Urothelium cell line (cell line): ENCODE data around the gene HOMER2.
"Not testable (repeated sequence)": the region's sequence is repeated elsewhere in the genome, so short reads cannot be mapped to it uniquely, and the experiment has no call there.

Experiments used
- DNase-seq: peaks from one replicate; pipeline ENCODE4 v3.0.0; 2011; ENCODE audit warnings: low spot score, mixed read lengths
- FAIRE-seq: peaks from 2 replicates; lab custom pipeline; 2011; peaks lifted over from hg19 to GRCh38; lab: Jason Lieb, UNC

Gene HOMER2

DNA sequence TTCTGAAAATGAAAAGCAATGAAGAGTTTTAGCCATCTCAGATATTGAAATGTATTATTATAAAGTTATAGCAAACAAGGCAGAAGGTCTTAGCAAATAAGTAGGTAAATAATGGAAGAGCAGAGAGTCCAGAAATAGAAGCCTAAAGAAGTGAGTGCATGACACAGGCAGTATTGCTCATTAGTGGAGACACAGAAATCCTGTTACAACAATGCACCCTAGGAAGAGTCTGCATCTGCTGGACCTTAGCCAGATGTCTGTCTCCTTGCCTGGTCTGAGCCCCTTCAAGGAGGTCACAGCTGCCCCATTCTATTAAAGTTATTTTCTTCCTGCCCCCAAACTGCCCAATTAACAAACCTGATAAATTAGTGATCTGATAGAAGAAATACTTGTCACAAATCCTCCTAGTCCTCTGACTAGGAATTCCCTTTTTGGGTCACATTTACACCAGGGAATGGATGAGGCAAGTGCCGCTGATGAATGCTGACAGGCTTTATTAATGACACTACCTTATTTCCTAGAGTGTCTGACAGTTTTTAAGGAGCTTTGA lies 51.9 kb downstream of the HOMER2 start:
- DNase-seq = no peak
- FAIRE-seq = no peak

DNA sequence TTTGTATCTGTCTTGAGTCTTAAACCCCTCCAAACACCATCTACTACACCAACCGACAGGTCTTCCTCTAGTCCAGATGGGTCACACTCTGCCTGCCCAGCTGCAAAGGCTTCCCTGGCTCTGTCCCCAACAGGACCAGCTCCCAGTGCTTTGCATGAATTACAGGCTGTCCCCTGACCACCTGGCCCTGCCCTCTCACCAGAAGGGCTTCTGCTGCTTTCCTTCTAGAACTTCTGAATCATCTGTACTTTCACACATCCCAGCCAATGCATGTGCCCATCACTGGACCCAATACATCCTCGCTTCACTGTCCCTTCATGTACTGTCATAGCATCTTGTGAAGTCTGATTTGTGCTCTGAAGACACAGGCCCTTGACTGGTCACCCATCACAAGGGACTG lies 53.6 kb downstream of the HOMER2 start:
- FAIRE-seq (no peak), DNase-seq (no peak)

DNA sequence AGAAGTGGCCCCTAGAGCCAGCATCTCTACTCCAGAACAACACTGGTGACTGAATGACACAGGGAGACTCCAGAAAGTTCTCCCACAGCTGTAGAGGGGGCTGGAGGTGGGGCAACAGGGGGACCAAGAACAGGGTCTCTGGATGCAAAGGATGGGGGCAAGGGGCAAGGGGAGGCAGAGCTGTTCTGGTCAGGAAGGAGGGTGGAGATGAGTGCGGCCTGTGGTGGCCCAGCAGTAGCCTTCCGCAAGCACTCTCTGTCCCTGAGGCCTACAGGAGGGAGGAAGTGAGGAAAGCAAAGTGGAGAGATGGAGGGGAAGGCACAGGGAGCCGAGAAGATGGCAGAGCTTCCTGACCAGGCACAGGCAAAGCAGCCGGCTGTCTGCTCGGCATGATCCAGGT lies 56.5 kb downstream of the HOMER2 start:
- no peak for DNase-seq
- FAIRE-seq = no peak

GRCh38 chr15:82894971-82895520 lies 57.5 kb downstream of the HOMER2 start:
- FAIRE-seq (no peak), DNase-seq (no peak)

GRCh38 chr15:82893473-82893872 lies 59.0 kb downstream of the HOMER2 start:
- not testable (repeated sequence) for FAIRE-seq, DNase-seq

- FAIRE-seq (no peak), DNase-seq (no peak)
These were observed 59.9 kb downstream of the HOMER2 start for GRCh38 chr15:82892573-82892972.

DNA sequence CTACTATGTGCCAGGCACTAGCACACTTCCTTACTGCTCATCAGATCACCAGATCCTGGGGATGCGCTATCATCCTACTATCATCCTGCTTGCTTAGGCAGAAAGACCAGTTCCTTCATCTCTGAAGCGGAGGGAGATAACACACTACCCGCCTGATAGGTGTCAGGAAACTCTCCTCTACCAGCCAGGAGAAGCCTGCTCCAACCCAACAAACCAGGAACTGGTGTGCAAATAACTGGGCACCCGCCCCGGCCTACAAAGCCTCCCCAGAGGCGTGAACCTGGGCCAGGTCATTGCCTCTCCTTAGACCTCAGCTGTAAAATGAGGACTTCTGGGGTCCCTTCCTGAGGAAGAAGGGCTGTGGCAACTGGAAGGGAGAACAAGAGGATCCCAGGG lies 61.5 kb downstream of the HOMER2 start:
- FAIRE-seq (no peak), DNase-seq (no peak)

DNA sequence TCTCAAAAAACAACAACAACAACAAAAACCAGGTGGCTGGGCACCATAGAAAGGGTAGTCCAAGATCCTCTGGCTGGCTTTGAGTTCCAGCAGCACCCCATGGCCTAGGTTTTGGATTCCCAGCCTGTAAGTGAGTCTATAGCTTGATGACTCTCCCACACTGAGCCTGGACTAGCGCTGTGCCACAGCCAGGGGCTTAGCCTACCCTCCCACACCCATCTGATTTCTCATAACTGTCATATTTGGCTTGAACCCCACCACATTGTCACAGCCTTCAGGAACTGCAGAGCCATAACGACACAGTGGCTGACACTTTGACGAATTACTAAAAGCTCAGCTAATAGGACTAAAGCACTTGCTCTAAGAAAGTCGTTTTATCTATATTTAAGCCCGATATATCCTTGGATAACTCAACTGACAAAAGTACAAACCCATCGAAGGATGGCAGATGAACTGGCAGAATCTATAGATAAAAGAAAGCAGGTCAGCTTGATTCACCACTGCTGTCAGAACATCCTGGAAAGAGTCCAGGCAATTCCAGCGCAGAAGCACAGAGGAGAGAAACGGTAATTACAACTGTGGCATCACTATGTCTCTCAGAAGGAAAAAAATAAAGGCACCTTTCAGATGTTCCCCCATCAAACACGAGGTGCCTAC lies 62.1 kb downstream of the HOMER2 start:
- DNase-seq = no peak
- FAIRE-seq = no peak

DNA sequence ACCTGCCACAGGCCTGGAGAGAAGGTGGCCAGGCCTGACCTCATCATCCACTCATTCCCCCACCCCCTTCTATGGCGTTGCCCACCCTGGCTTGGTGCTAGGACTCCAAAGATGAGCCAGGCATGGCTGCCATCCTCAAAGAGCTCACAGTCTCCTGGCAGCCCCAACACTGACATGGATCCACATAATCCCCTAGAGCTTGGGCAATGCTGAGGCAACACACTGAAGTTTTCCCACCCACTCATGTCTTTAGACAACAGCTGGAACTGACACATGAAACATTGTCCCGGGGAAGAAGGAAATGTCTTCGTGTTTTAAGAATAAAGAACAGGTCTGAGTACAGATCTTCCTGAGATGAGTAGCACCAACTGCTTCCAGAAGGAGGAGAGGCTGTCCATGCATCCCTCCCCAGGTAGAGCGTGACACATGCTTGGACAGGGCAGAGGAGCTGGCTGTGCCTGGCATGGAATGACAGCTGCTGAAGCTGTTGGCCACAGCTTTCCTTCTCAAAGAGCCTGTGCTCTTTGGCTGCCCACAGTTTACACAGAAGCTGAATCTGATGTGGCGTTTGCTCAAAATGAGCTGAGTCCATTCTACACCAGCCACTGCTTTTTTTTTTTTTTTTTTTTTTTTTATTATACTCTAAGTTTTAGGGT lies 70.1 kb downstream of the HOMER2 start:
- FAIRE-seq (no peak), DNase-seq (no peak)

DNA sequence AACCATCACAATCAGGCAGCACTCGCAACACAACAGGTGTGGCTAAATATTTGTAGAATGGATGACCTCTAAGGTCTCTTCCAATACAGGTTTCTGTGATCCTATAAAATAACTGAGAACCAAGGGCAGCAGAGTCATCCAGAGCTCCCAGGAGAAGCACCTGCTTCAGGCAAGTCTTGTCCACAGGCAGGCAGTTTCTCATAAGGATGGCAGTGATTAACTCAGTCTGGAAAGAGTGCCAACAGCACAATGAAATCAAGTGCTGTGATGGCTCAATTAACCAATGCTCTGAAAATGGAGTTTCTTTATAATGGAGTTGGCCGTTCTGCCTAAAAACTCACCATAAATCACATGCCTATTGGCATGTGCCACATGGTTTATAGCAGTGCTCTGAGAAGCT lies 70.8 kb downstream of the HOMER2 start:
- DNase-seq (no peak), FAIRE-seq (no peak)

GRCh38 chr15:82880704-82881103 lies 71.8 kb downstream of the HOMER2 start:
- FAIRE-seq (no peak), DNase-seq (no peak)

DNA sequence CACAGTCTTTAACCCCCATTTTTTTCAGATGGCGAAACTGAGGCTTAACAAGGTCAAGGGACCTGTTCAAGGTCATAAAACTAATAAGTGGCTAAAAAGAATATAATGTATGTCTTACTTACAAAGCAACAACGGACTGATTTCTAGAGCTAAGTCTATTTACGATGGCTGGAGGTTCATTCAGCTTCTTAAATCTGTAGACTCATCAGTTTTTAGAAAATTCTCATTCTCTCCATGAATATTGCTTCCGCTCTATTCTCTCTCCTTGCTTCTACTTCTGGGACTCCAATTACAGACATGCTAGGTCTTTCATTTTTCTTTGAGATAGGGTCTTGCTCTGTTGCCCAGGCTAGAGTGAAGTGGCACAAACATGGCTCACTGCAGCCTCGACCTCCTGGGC lies 74.2 kb downstream of the HOMER2 start:
- FAIRE-seq = no peak
- no peak for DNase-seq

DNA sequence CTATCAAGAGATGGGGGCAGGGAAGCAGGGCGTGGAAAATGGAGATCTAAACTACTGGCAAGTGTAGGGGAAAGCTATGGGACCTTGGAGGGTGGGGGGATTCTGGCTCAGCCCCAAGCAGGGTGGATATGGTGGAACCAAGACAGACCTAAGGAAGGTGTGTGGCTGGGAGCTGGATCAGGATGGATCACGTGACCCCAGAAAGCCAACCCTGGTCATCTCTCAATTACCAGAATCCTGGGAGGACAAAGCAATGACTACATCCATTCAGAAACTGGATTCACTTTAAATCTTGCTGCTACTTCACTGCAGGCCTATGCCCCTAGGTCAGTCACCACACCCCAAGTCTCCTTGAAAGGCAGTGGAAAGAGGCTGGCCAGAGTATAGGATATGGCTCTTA lies 74.7 kb downstream of the HOMER2 start:
- no peak for DNase-seq
- no peak for FAIRE-seq

GRCh38 chr15:82875411-82876003 lies 77.0 kb downstream of the HOMER2 start:
- no peak for DNase-seq

DNA sequence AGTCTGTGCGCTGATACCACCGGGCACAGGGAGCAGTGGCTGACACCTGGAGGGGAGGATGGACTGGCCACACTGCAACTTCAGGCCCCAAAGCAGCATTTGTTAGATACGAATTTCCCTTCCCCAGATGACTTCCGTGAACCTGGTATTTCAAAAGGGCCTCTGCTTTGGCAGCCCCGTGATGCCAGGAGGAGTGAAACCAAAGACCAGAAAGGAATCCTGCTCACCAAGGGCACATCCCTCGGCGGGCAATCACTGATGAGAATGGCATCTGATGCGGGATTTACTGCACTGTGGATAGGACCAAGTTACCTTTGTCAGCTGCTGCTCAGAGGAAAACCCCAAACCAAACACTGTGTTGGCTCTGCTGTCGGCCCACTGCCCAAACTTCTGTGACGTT lies 77.6 kb downstream of the HOMER2 start:
- DNase-seq = no peak
- no peak for FAIRE-seq

More at GRCh38 chr15:82875411-82876003, 77.0 kb downstream of the HOMER2 start:
- FAIRE-seq = no peak

- DNase-seq (no peak), FAIRE-seq (no peak)
These were observed 78.3 kb downstream of the HOMER2 start for GRCh38 chr15:82874267-82874666.

DNA sequence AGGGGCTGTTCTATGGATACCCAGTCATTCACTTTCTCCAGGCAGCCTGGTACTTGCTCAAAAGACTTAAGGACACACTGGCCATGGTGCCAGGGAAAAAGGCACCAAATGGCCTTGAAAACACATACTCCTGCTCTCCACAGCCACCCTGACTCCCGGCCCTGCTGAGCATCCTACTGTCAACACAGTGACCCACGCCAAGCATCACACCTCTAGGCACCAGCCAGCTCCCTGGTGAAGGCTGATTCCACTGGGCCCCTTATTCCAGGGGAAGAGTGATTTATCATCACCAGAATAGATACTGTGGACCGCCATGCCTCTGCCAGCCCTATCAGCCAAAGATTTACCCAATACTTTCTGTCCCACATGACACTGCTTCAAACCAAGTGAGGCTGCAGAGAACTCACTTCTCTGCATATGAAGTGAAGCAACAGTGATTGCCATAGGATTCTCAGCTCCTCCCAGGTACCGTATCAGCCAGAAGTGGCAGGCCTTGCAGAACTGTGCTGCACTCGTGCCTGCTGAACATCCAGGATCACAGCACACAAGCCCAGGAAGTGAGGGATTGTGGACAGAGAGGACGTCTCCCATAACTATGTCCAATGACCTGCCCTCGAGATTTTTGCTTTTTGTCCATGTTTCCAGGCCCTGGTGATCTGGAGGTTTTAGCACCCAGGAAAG lies 79.4 kb downstream of the HOMER2 start:
- FAIRE-seq = no peak
- DNase-seq = no peak

GRCh38 chr15:82871832-82872484 lies 80.6 kb downstream of the HOMER2 start:
- FAIRE-seq (no peak), DNase-seq (no peak)

DNA sequence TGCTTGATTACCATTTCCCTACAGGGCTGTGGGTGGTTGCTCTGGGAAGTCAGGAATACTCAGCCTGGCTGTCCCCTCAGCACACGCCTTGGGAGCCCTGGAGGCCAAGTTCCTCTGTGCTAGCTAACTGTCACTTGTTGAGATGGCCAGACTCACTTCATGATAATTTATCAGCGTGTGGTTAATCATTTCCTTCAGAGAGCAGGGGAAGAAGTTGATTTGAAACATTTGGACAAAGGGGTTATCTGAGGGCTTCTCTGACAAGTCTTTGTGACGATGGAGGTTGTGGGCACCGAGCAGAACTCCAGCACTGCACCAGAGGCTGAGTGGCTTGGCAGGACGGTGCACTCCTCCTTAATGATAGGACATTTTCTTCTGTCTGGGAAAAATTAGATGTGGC lies 81.2 kb downstream of the HOMER2 start:
- no peak for FAIRE-seq
- DNase-seq = no peak

- FAIRE-seq (no peak), DNase-seq (no peak)
These were observed 81.7 kb downstream of the HOMER2 start for GRCh38 chr15:82870727-82871320.
